Thyroid gland (tissue), 4 donors: ENCODE data around the gene GNL2.

Experiments
- CTCF ChIP-seq, 6 experiments: fragments of 200-600 bp in 3 of 6; fragments of 450-650 bp in 3 of 6; sonication (generic) in 3 of 6; IDR thresholded peaks; one replicate each; pipeline ENCODE4 v1.5.1; 2016 to 2019; ENCODE audit warnings: antibody characterized with exemption in 6 of 6, mild to moderate bottlenecking in 2 of 6, inconsistent platforms in 1 of 6, moderate library complexity in 1 of 6
- POLR2A ChIP-seq, 2 donors: fragments of 450-650 bp; IDR thresholded peaks; one replicate each; pipeline ENCODE4 v1.6.1; 2017; ENCODE audit warnings: antibody characterized with exemption in 2 of 2, mild to moderate bottlenecking in 2 of 2, moderate library complexity in 1 of 2

GRCh38 chr1:37633040-37633937, 37.6 kb upstream of the GNL2 start:
- no peak for TF ChIP-seq CTCF (IDR thresholded peaks at IDR 0.05)
- TF ChIP-seq POLR2A (IDR thresholded peaks at IDR 0.05): no peak
